Psoas muscle (tissue), 8 donors: ENCODE data around the gene KIAA0753. TPM values are rescaled to one million over a fixed set of nuclear protein-coding genes. Genes with fewer than 3 reads are reported as not detected.

Experiments
- ATAC-seq, 4 donors: fragments of 200-7000 bp; cut with Tn5 transposase; one replicate each; pipeline ENCODE4 v1.9.1; 2020; ENCODE audit warnings: moderate library complexity in 3 of 4, mild to moderate bottlenecking in 2 of 4
- DNase-seq, 2 donors: peaks; one replicate each; pipeline ENCODE4 v3.0.0-alpha.2; 2020
- H3K27ac ChIP-seq: fragments of 200-600 bp; one replicate; pipeline ENCODE4 v1.8.0; 2022
- H3K27me3 ChIP-seq, 3 donors: fragments of 200-600 bp in 1 of 3; one replicate each; pipeline versions ENCODE4 v1.6.1 to v1.8.0; 2013 to 2022; ENCODE audit warnings: low read length in 2 of 3, mild to moderate bottlenecking in 2 of 3, moderate library complexity in 1 of 3; ENCODE audit not compliant: insufficient read depth in 3 of 3
- H3K36me3 ChIP-seq, 2 donors: fragments of 200-600 bp in 1 of 2; one replicate each; pipeline versions ENCODE4 v1.6.1 to v1.8.0; 2013 to 2022; ENCODE audit warnings: low read depth in 1 of 2, mild to moderate bottlenecking in 1 of 2, moderate library complexity in 1 of 2; ENCODE audit not compliant: insufficient read depth in 1 of 2
- H3K4me1 ChIP-seq: fragments of 200-600 bp; one replicate; pipeline ENCODE4 v1.8.0; 2022
- H3K4me3 ChIP-seq: fragments of 200-600 bp; one replicate; pipeline ENCODE4 v1.8.0; 2022; ENCODE audit warnings: mild to moderate bottlenecking
- H3K9me3 ChIP-seq: fragments of 200-600 bp; one replicate; pipeline ENCODE4 v1.8.0; 2022
- WGBS, 3 donors: extraction: QIAGEN DNeasy Blood & Tissue Kit; methylation state at CpG; one replicate each; pipeline versions ENCODE4 v1.1.6 to v1.1.7; 2013; 5-methylcytosine and 5-hydroxymethylcytosine counted together
- intact Hi-C, 2 donors: fragments of 100-400 bp; cut with DNase I; formaldehyde crosslinking; loops; one replicate each; pipeline versions ENCODE4 v1.11.0 to v1.14.2; 2022
- polyA plus RNA-seq, 3 donors: library from polyadenylated mRNA; stranded (reverse); fragments of 200-250 nt; gene quantifications; one replicate each; pipeline ENCODE4 v1.2.3, GENCODE V29; 2013
- total RNA-seq, 4 donors: library from RNA; stranded (reverse); fragmentation: NEBNext Ultra II Directional in 2 of 4; extraction: Animal tissue kit (Norgen Biotek cat#: 25700) in 2 of 4; gene quantifications; one replicate each; pipeline versions ENCODE4 v1.2.1 to v1.2.4, GENCODE V29; 2021 to 2023
- TF ChIP-seq, protein P1 (sequence below): fragments of 200-600 bp; IDR thresholded peaks from one replicate; pipeline ENCODE4 v1.8.0; 2022; ENCODE audit warnings: antibody characterized with exemption
- donor health status: healthy with polysubstance abuse.
- donor health status: DM: no; HTN: no; CAD: no; lungs with moderate emphysema.
- donor health status: Bipolar disorder and iron deficiency.
- donor health status: healthy.
- donor health status: DM: yes; HTN: yes; CAD: no.
- donor health status: DM: no; HTN: no; CAD: no.
- donor health status: DM: no; HTN: no; CAD: no.
- donor health status: DM: yes; HTN: yes; CAD: no.

The KIAA0753 gene
- total and polyA plus RNA-seq, 7 donors = 2.4 to 4.7 (median 3.0) TPM

- ATAC-seq (no peak), DNase-seq (no peak)
- intact Hi-C loops = no loop called here
- WGBS, 3 donors = 86 to 91% (median 90%) methylated on average over 8 of the region's 8 CpGs
- Histone ChIP-seq H3K36me3 (no peaks in the 10 kb centered on the region), H3K27me3 (peaks cover 0 to 14% (median 2%) of the 10 kb centered on the region in 3 donors), H3K9me3 (no peaks in the 10 kb centered on the region), H3K4me1 (no peaks in the 10 kb centered on the region), H3K27ac (no peak overlapping the region), H3K4me3 (no peak overlapping the region)
- TF ChIP-seq, protein P1, sequence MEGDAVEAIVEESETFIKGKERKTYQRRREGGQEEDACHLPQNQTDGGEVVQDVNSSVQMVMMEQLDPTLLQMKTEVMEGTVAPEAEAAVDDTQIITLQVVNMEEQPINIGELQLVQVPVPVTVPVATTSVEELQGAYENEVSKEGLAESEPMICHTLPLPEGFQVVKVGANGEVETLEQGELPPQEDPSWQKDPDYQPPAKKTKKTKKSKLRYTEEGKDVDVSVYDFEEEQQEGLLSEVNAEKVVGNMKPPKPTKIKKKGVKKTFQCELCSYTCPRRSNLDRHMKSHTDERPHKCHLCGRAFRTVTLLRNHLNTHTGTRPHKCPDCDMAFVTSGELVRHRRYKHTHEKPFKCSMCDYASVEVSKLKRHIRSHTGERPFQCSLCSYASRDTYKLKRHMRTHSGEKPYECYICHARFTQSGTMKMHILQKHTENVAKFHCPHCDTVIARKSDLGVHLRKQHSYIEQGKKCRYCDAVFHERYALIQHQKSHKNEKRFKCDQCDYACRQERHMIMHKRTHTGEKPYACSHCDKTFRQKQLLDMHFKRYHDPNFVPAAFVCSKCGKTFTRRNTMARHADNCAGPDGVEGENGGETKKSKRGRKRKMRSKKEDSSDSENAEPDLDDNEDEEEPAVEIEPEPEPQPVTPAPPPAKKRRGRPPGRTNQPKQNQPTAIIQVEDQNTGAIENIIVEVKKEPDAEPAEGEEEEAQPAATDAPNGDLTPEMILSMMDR = no peak
Observed at GRCh38 chr17:6670571-6670970, 30.1 kb upstream of the KIAA0753 start.

DNA sequence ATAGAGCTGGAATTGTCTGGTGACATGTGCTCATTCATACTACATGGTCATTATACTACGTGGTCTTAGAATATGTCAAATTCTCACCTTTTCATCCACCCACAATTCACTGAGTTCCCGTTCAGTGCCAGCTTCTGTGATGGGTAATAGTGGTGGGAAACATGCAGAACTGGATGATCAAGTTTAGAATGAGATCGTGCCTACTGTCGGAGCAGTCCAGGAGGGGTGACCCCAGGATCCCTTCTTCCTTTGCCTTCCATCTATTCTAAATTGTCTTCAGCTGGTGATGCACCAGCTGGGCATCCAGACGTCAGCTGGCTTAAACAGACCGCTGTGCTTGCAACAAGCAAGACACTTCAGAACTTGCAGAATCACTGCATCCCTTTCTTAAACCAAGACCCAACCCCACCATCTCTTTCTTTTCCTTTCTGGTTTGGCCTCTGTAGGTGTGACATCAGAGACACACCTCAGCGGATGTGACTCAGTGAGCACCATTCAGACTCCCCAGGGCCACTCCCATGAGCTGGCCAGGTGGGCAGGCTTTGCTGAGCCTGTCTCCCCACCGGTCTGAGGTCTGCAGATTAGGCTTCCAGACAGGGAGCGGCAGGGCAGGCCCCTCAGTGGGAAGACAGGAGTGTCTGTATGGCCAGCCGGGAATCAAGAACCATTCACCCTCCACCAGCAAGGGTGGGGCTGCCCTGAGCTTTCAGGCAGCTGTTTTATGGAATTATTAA lies 29.1 kb upstream of the KIAA0753 start:
- Histone ChIP-seq H3K36me3 (no peaks in the 10 kb centered on the region), H3K4me3 (no peak overlapping the region), H3K4me1 (no peaks in the 10 kb centered on the region), H3K27ac (no peak overlapping the region), H3K9me3 (no peaks in the 10 kb centered on the region), H3K27me3 (peaks cover 0 to 14% (median 2%) of the 10 kb centered on the region in 3 donors)
- WGBS, 3 donors = 57 to 73% (median 66%) methylated on average over 10 of the region's 10 CpGs
- intact Hi-C loops = loop anchor here (5.0 to 10.0 kb wide), 2 partner anchors 333 to 335 kb away; no protein-coding TSS in a partner anchor
- DNase-seq = no peak
- no peak for ATAC-seq
- TF ChIP-seq, protein P1 = no peak

DNA sequence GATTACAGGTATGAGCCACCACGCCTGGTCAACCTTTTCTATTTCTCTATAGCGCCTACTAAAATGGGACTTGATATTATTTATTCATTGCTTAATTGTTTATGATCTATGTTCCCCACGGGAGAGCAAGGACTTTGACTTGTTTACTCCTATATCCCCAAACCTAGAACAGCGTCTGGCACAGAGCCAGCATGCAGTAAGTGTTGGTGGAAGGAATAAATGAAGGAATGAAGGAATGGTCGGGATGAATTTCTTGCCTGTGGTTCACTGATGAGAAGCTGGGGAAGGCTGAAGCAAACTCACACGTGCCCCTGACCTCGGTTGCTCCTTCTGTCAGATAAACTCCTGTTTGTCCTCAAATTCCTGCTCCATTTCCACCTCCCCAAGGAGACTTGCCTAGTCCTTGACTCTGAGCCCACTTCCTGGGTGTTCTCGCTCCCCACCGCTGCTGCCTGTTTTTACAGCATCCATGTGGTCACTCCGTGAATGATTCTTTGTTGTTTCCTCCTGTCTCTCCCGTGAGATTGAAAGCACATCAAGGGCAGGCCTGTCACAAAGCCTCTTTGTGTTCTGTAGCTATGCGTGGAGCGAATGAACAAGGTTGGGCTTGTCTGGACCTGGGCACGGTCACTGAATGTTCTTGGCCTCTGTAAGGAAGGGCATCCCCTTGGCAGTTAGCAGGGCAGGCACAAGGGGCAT lies 28.4 kb upstream of the KIAA0753 start:
- Histone ChIP-seq H3K27me3 (peaks cover 0 to 14% (median 2%) of the 10 kb centered on the region in 3 donors), H3K4me3 (no peak overlapping the region), H3K27ac (no peak overlapping the region), H3K36me3 (no peaks in the 10 kb centered on the region), H3K4me1 (no peaks in the 10 kb centered on the region), H3K9me3 (no peaks in the 10 kb centered on the region)
- intact Hi-C loops = loop anchor here (5.0 to 10.0 kb wide), 2 partner anchors 333 to 336 kb away; no protein-coding TSS in a partner anchor
- 60 to 68% (median 62%) methylated on average over 14 of the region's 14 CpGs for WGBS, 3 donors
- TF ChIP-seq, protein P1 = no peak
- no peak for DNase-seq
- no peak for ATAC-seq

- TF ChIP-seq, protein P1 = no peak
- ATAC-seq (no peak), DNase-seq (no peak)
- Histone ChIP-seq H3K4me1 (no peaks in the 10 kb centered on the region), H3K27me3 (peaks cover 0 to 14% (median 2%) of the 10 kb centered on the region in 3 donors), H3K9me3 (no peaks in the 10 kb centered on the region), H3K36me3 (no peaks in the 10 kb centered on the region), H3K27ac (no peak overlapping the region), H3K4me3 (no peak overlapping the region)
- intact Hi-C loops = loop anchor here (5.0 to 10.0 kb wide), 2 partner anchors 334 to 337 kb away; no protein-coding TSS in a partner anchor
- WGBS, 3 donors = 67 to 79% (median 73%) methylated on average over 17 of the region's 17 CpGs
Observed at GRCh38 chr17:6668219-6668618, 27.7 kb upstream of the KIAA0753 start.
